IMR-90 (cell line): ENCODE measurements around the gene RAB30. TPM values are rescaled to one million over a fixed set of nuclear protein-coding genes. Genes with fewer than 3 reads are reported as not detected.

Experiments used
- ATAC-seq: fragments of 200-7000 bp; cut with Tn5 transposase; 2 replicates; pipeline ENCODE4 v1.9.1; 2020; ENCODE audit warnings: low read depth, mild to moderate bottlenecking, moderate library complexity
- BruUV-seq: library from RNA; stranded (reverse); fragments of 400-500 nt; replicated peaks from 2 replicates; lab custom pipeline; 2021; lab: Mats Ljungman, UMichigan
- CTCF ChIA-PET: fragments of 300-600 bp; formaldehyde crosslinking; extraction: SDS; loops from one replicate; lab custom pipeline; 2021; ENCODE audit warnings: antibody characterized with exemption; lab: Yijun Ruan, JAX
- POLR2A ChIA-PET: fragments of 300-600 bp; sonication (Branson Sonifier 250); formaldehyde crosslinking; loops from one replicate; lab custom pipeline; 2022; ENCODE audit warnings: antibody characterized with exemption; ENCODE audit not compliant: unreplicated experiment; lab: Charles Lee
- DNase-seq: peaks from one replicate; pipeline ENCODE4 v3.0.0; 2013
- H2AFZ ChIP-seq: replicated peaks from 2 replicates; pipeline ENCODE3; 2013; ENCODE audit warnings: low read length, mild to moderate bottlenecking; ENCODE audit not compliant: poor library complexity
- H2AK5ac ChIP-seq: 2 replicates; pipeline ENCODE4 v1.6.1; 2013; ENCODE audit warnings: low read depth, low read length, inconsistent platforms
- H2AK9ac ChIP-seq: replicated peaks from 2 replicates; pipeline ENCODE3; 2013; ENCODE audit warnings: mild to moderate bottlenecking, low read depth, low read length, moderate library complexity; ENCODE audit not compliant: poor library complexity
- H2BK120ac ChIP-seq: 2 replicates; pipeline ENCODE4 v1.6.1; 2013; ENCODE audit warnings: low read depth, low read length, inconsistent platforms
- H2BK15ac ChIP-seq: 3 replicates; pipeline ENCODE4 v1.6.1; 2013; ENCODE audit warnings: low read depth, low read length, inconsistent platforms
- H2BK20ac ChIP-seq: 2 replicates; pipeline ENCODE4 v1.6.1; 2013; ENCODE audit warnings: low read depth, mild to moderate bottlenecking, inconsistent platforms, low read length, moderate library complexity
- H2BK5ac ChIP-seq: 2 replicates; pipeline ENCODE4 v1.6.1; 2013; ENCODE audit warnings: mild to moderate bottlenecking, low read depth, low read length, inconsistent platforms; ENCODE audit not compliant: poor library complexity, severe bottlenecking
- H3K14ac ChIP-seq: replicated peaks from 2 replicates; pipeline ENCODE4 v1.6.1; 2013; ENCODE audit warnings: low read depth, low read length, inconsistent platforms
- H3K18ac ChIP-seq: 2 replicates; pipeline ENCODE4 v1.6.1; 2013; ENCODE audit warnings: low read depth, low read length, control low read depth
- H3K23ac ChIP-seq: 2 replicates; pipeline ENCODE4 v1.6.1; 2013; ENCODE audit warnings: low read depth, low read length, inconsistent platforms
- H3K27ac ChIP-seq: 2 replicates; pipeline ENCODE4 v1.5.1; 2013; ENCODE audit warnings: mild to moderate bottlenecking, control low read depth, low read length; ENCODE audit not compliant: insufficient read depth
- H3K27me3 ChIP-seq: 2 replicates; pipeline ENCODE4 v1.6.1; 2013; ENCODE audit warnings: low read length; ENCODE audit not compliant: control insufficient read depth, insufficient read depth
- H3K36me3 ChIP-seq: 2 replicates; pipeline ENCODE4 v1.6.1; 2013; ENCODE audit warnings: low read length, mixed read lengths; ENCODE audit not compliant: control insufficient read depth, insufficient read depth
- H3K4ac ChIP-seq: 2 replicates; pipeline ENCODE4 v1.6.1; 2013; ENCODE audit warnings: low read depth, low read length, inconsistent platforms
- H3K4me1 ChIP-seq: 2 replicates; pipeline ENCODE4 v1.6.1; 2013; ENCODE audit warnings: low read length, mixed read lengths; ENCODE audit not compliant: control insufficient read depth, insufficient read depth
- H3K4me2 ChIP-seq: 2 replicates; pipeline ENCODE4 v1.6.1; 2013; ENCODE audit warnings: low read depth, mild to moderate bottlenecking, control low read depth, low read length, moderate library complexity
- H3K4me3 ChIP-seq: 2 replicates; pipeline ENCODE4 v1.5.1; 2013; ENCODE audit warnings: low read depth, mild to moderate bottlenecking, control low read depth, low read length, moderate library complexity; ENCODE audit not compliant: insufficient read depth
- H3K56ac ChIP-seq: 2 replicates; pipeline ENCODE4 v1.6.1; 2013; ENCODE audit warnings: low read length, inconsistent platforms; ENCODE audit not compliant: insufficient read depth; ENCODE audit errors: extremely low read depth
- H3K79me1 ChIP-seq, 2 experiments: 2 replicates each; pipeline ENCODE4 v1.6.1; 2013; ENCODE audit warnings: low read length in 2 of 2, inconsistent platforms in 1 of 2, low read depth in 1 of 2
- H3K9ac ChIP-seq: 2 replicates; pipeline ENCODE4 v1.6.1; 2013; ENCODE audit warnings: low read depth, low read length, control low read depth
- H3K9me1 ChIP-seq: 2 replicates; pipeline ENCODE4 v1.6.1; 2013; ENCODE audit warnings: low read length, inconsistent platforms; ENCODE audit not compliant: insufficient read depth
- H3K9me3 ChIP-seq: 2 replicates; pipeline ENCODE4 v1.6.1; 2013; ENCODE audit warnings: low read length; ENCODE audit not compliant: control insufficient read depth, insufficient read depth
- H4K20me1 ChIP-seq: 2 replicates; pipeline ENCODE4 v1.6.1; 2013; ENCODE audit warnings: low read length, inconsistent platforms; ENCODE audit not compliant: insufficient read depth
- H4K5ac ChIP-seq: 2 replicates; pipeline ENCODE4 v1.6.1; 2013; ENCODE audit warnings: mild to moderate bottlenecking, low read depth, low read length, control low read depth
- H4K8ac ChIP-seq, 2 experiments: 2 replicates each; pipeline ENCODE4 v1.6.1; 2013; ENCODE audit warnings: low read depth in 2 of 2, low read length in 2 of 2, control low read depth in 1 of 2, inconsistent platforms in 1 of 2
- H4K91ac ChIP-seq: 2 replicates; pipeline ENCODE4 v1.6.1; 2013; ENCODE audit warnings: low read depth, low read length, inconsistent platforms; ENCODE audit not compliant: insufficient read depth
- CEBPB ChIP-seq: IDR thresholded peaks from 2 replicates; pipeline ENCODE4 v1.6.1; 2012; ENCODE audit warnings: low read depth, low read length, improper control_type of control experiment
- CHD1 ChIP-seq: IDR thresholded peaks from 2 replicates; pipeline ENCODE4 v1.6.1; 2012; ENCODE audit warnings: low read depth, low read length, improper control_type of control experiment
- CTCF ChIP-seq: conservative IDR thresholded peaks from 2 replicates; pipeline ENCODE4 v1.5.1; 2012; ENCODE audit warnings: mild to moderate bottlenecking, low read depth, low read length, improper control_type of control experiment
- MAFK ChIP-seq: IDR thresholded peaks from 2 replicates; pipeline ENCODE4 v1.6.1; 2012; ENCODE audit warnings: low read depth, low read length, improper control_type of control experiment
- MXI1 ChIP-seq: IDR thresholded peaks from 2 replicates; pipeline ENCODE4 v1.6.1; 2012; ENCODE audit warnings: low read depth, mild to moderate bottlenecking, low read length, moderate library complexity, borderline replicate concordance
- NFE2L2 ChIP-seq: fragments of 150-350 bp; IDR thresholded peaks from 2 replicates; pipeline ENCODE4 v1.6.1; 2016; ENCODE audit warnings: low read depth, mild to moderate bottlenecking, low read length
- POLR2A ChIP-seq: IDR thresholded peaks from 2 replicates; pipeline ENCODE4 v1.6.1; 2012; ENCODE audit warnings: mild to moderate bottlenecking, low read depth, low read length
- RAD21 ChIP-seq: IDR thresholded peaks from 2 replicates; pipeline ENCODE4 v1.6.1; 2012; ENCODE audit warnings: low read length, improper control_type of control experiment
- SMC3 ChIP-seq: fragments of 150-350 bp; IDR thresholded peaks from 2 replicates; pipeline ENCODE4 v1.6.1; 2016; ENCODE audit warnings: low read depth, mild to moderate bottlenecking, antibody characterized with exemption, low read length, moderate library complexity
- USF2 ChIP-seq: fragments of 150-350 bp; IDR thresholded peaks from 2 replicates; pipeline ENCODE4 v1.6.1; 2017; ENCODE audit warnings: mild to moderate bottlenecking, antibody characterized with exemption, low read length, low read depth
- WGBS, 2 experiments: methylation state at CpG; one replicate each; pipeline versions ENCODE4 v1.1.5 to v1.1.7; 2013; ENCODE audit warnings: missing lambda C conversion rate in 2 of 2; ENCODE audit not compliant: insufficient read length in 1 of 2; ENCODE audit errors: extremely low coverage in 2 of 2; 5-methylcytosine and 5-hydroxymethylcytosine counted together
- dilution Hi-C: fragments of 300-500 bp; cut with HindIII; formaldehyde crosslinking; loops from one replicate; pipeline ENCODE4 v1.14.3; 2018; ENCODE audit warnings: low sequenced_read_pairs; ENCODE audit not compliant: unreplicated experiment
- in situ Hi-C: fragments of 300-500 bp; cut with MboI; formaldehyde crosslinking; loops from 3 replicates; pipeline ENCODE4 v1.14.3; 2019; ENCODE audit warnings: low sequenced_read_pairs, inconsistent platforms, mixed read lengths
- intact Hi-C: fragments of 100-400 bp; cut with micrococcal nuclease; formaldehyde crosslinking; loops from 2 replicates; pipeline ENCODE4 v1.10.0; 2022
- polyA plus RNA-seq, 3 experiments: library from polyadenylated mRNA; depleted of rRNA; stranded (reverse); fragments of >200 nt; gene quantifications; 2 replicates each; pipeline ENCODE4 v1.2.3, GENCODE V29; 2012; ENCODE audit warnings: low replicate concordance in 1 of 3
- total RNA-seq: library from RNA; depleted of rRNA; stranded (reverse); fragments of >200 nt; gene quantifications from 2 replicates; pipeline ENCODE4 v1.2.3, GENCODE V29; 2012

RAB30 gene
- total and polyA plus RNA-seq, 2 of the 4 experiments (the other 2 are of a cell fraction), result 7.2 to 25.6 TPM

DNA sequence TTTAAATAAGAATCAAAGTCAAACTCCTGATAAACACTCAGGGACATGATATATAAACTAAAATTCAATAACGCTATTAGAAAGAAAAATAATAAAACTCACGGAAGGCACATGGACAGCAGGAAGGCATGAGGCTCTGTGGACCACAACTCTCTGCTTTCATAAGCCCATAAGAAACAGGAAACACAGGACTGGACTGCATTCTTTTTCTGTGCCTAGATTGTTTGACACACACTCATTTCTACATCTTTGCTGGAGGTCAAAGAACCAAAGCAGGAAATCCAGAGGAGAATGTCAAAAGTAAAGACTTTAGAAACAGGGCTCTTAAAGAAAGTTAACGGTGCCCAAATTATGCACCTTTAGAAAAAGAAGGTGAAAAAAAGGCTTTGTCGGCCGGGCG is 71.3 kb downstream of the RAB30 start:
- in situ Hi-C loops (no loop called here), intact Hi-C loops (no loop called here), dilution Hi-C loops (no loop called here)
- Histone ChIP-seq H3K56ac (no peak overlapping the region), H3K23ac (no peak overlapping the region), H3K4me2 (no peak overlapping the region), H3K79me1 (peaks cover 15 to 24% of the 10 kb centered on the region in 2 experiments), H3K36me3 (peaks cover 2% of the 10 kb centered on the region; the same call in 1 of the 2 replicates), H2AK5ac (no peak overlapping the region), H2BK120ac (no peak overlapping the region), H3K27me3 (no peaks in the 10 kb centered on the region), H2BK20ac (no peak overlapping the region), H3K14ac (no peak overlapping the region), H4K5ac (no peak overlapping the region), H3K9ac (no peak overlapping the region), H3K9me3 (no peaks in the 10 kb centered on the region), H2BK15ac (no peak overlapping the region), H4K91ac (no peak overlapping the region), H2AFZ (no peak overlapping the region), H3K4ac (no peak overlapping the region), H3K27ac (no peak overlapping the region), H4K20me1 (peaks cover 12% of the 10 kb centered on the region), H3K9me1 (peaks cover 11% of the 10 kb centered on the region; the same call in 1 of the 2 replicates), H2AK9ac (no peak overlapping the region), H2BK5ac (no peak overlapping the region), H3K4me1 (no peaks in the 10 kb centered on the region; the same call in none of the 2 replicates), H3K4me3 (no peak overlapping the region), H4K8ac (no peak overlapping the region), H3K18ac (no peak overlapping the region)
- TF ChIP-seq USF2, result no peak
- TF ChIP-seq CHD1, result no peak
- TF ChIP-seq MAFK, result no peak
- TF ChIP-seq CEBPB, result no peak
- no peak for TF ChIP-seq SMC3
- no peak for TF ChIP-seq NFE2L2
- TF ChIP-seq MXI1, result no peak
- no peak for TF ChIP-seq POLR2A
- TF ChIP-seq CTCF, result no peak
- TF ChIP-seq RAD21, result no peak
- BruUV-seq, result no TSS peak
- no CpG with 5 or more reads among the region's 6 CpGs for WGBS, 2 experiments
- no peak for DNase-seq
- ATAC-seq, result no peak
- CTCF ChIA-PET, result no interaction called here
- POLR2A ChIA-PET, result no interaction called here
